Dermis microvascular lymphatic vessel endothelial cell (primary cell): ENCODE data around the gene UBE2A. TPM values are rescaled to one million over a fixed set of nuclear protein-coding genes. Genes with fewer than 3 reads are reported as not detected.

Experiments
- DNase-seq, 2 donors: peaks; one replicate each; pipeline versions ENCODE4 v3.0.0 to v3.0.0-alpha.2; 2010; ENCODE audit warnings: low read depth in 2 of 2
- total RNA-seq: library from RNA; depleted of rRNA; stranded (reverse); fragments of >200 nt; gene quantifications from 2 replicates; pipeline ENCODE4 v1.2.1, GENCODE V29; 2014

UBE2A gene
- total RNA-seq: 15.1 and 23.4 TPM in 2 replicates

DNA sequence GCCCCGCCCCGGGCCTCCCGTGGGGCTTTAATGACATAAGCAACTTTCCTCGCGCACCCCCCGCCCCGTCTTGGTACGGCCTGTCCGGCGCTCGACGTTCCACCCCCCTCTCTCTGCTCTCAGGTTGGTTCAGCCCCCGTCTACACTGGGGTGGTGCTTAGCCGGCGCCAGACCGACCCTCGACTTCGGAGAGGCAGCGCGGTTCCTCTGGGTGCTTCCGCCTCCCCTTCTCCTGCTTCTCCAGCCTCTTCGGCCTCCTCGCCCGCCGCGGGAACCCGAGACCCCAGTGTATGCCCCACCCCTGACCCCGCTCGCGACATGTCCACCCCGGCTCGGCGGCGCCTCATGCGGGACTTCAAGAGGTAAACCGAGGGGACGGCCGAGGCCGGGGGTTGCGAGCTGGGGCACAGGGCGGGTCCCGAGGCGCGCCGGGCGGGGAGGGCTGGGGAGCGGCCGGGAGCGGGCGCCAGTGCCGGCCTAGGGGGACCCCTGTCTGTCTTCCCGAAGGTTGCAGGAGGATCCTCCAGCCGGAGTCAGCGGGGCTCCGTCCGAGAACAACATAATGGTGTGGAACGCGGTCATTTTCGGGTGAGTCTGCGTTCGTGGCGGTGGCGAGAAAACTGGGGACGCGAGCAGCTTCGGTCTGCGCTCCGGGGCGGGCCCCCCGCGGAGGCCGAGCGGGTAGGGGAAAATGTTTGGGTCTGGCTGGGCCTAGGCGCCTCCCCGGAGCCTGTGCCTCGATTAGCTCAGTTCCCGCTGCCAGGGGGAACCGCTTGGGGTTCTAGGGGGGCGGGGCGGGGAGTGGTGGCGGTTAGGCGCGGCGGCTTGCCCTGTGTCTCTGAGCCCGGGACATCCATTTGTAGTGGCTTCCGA is at the start of gene UBE2A:
UBE2A (plus strand) TSS at position 170 of the 873 bp plus-strand sequence; CDS start at position 319, 149 bp downstream.
- DNase-seq: peak; percentile 79 to 95

GRCh38 chrX:119529345-119530276 is 44.8 kb upstream of the UBE2A start:
- no peak for DNase-seq

DNA sequence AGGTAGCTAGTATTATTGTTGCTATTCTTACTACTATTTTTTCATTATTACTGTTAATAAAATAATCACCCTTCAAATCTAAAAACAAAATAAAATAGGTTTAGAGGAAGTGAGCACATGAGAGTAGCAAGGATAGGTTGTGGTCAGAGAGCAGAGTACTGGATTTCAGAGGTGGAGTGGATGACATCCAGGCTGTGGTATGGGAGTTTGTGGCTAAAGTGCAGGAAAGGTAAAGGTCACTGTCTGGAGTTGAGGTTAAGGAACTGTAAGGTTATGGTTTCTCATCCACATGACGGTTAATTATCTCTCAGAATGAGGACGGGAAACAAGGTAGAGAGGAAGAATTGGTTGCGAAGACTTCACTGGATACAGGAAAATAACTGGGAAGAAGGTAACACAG is 36.9 kb upstream of the UBE2A start:
- DNase-seq: no peak

GRCh38 chrX:119539872-119540271 is 34.5 kb upstream of the UBE2A start:
- no peak for DNase-seq

DNA sequence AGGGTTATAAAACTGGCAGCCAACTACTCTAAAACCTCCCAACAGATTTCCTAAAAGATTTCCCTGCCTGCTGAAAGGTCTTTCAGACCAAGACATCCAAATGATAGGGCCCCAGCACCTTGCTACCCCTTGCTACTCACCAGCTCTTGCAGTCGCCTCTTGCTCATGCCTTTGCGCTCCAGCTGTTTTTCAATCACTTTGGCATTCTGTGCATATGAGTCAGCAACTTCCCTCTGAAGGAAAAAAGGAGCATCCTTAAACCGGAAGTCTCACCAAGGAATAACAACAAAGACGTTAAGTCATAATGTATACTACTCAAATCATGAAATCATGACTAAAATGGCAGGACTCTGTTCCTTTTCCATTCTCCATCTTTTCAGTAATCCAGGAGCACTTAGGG is 33.2 kb upstream of the UBE2A start:
- DNase-seq: peak in 1 of 2 donors; percentile 62

DNA sequence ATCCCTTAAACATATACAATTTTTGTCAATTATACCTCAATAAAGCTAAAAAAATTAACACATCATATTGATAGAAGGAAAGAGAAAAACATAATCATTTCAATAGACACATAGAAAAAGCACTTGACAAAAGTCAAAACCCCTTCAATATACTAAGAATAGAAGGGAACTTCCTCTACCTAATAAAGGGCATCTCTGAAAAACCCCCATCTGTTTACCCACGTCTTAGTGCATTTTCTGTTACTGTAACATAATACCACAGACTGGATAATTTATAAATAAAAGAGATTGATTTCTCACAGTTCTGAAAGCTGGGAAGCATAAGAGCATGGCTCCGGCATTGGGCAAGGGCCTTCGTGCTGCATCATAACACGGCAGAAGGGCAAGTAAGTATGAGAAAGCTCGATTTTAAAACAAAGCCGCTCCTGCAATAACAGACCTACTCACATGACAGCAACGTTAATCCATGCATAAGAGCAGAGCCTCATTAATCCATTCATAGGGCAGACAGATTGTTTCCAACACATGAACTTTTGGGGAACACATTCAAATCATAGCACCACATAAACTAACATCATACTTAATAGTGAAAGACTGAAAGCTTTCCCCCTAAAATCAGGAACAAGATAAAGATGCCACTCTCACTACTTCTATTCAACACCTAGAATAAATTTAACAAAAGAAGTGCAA is 24.9 kb upstream of the UBE2A start:
- no peak for DNase-seq

DNA sequence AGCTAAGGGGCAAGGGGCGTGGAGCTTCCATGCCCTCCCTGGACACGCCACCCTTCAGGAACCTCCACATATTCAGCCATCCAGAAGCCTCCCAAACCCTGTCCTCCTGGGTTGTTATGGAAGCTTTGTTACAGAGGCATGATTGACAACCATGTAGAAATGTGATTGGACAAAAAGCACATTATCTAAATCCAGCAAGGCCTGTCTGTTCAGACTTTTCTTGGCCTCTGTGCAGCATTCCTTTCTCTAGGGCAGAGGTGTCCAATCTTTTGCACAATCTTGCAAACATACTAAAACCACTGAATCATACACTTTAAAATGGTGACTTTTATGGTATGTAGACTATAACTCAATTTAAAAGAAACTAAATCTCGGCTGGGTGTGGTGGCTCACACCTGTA is 21.9 kb upstream of the UBE2A start:
- no peak for DNase-seq

DNA sequence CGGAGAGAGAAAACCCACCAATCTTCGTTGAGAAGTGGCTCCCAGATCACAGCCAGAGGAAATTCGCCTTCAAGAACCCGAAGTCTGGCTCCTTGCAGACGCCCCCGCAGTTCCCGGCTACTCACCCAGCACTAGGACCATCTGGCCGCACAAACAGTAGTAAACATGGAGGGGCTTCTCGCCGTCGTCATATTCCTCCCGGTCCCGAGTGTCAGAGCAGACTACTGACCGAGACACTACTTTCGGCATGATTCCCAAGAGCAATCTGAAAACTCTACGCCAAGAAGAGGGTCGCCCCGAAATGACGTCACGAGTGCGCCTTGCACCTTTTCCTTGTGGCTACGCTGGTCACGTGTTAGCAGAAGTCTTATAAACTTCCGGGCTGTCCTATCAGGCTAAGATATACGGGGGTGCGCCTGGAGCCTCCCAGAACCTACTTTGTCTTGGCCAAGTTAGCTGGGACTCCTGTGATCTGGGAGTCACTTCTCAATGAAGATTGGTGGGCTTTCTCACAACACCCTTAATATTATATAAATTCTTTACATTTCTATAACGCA is 9.2 kb upstream of the UBE2A start, which contains the start of gene STEEP1:
STEEP1 (minus strand) TSS at position 303 of the 557 bp plus-strand sequence; CDS start at position 249, 54 bp downstream.
- peak; percentile 70 to 92 for DNase-seq

GRCh38 chrX:119570351-119570835 is 4.0 kb upstream of the UBE2A start:
- no peak for DNase-seq

GRCh38 chrX:119573222-119573621 is 1.1 kb upstream of the UBE2A start:
- no peak for DNase-seq

- DNase-seq: peak; percentile 32 to 69
Observed at GRCh38 chrX:119573840-119574393, 446 bp upstream of the UBE2A start.

GRCh38 chrX:119579414-119579813 is 5.1 kb downstream of the UBE2A start:
- DNase-seq: no peak

- no peak for DNase-seq
Observed at GRCh38 chrX:119583431-119584059, 9.2 kb downstream of the UBE2A start.

GRCh38 chrX:119589810-119590209 is 15.4 kb downstream of the UBE2A start:
- no peak for DNase-seq

DNA sequence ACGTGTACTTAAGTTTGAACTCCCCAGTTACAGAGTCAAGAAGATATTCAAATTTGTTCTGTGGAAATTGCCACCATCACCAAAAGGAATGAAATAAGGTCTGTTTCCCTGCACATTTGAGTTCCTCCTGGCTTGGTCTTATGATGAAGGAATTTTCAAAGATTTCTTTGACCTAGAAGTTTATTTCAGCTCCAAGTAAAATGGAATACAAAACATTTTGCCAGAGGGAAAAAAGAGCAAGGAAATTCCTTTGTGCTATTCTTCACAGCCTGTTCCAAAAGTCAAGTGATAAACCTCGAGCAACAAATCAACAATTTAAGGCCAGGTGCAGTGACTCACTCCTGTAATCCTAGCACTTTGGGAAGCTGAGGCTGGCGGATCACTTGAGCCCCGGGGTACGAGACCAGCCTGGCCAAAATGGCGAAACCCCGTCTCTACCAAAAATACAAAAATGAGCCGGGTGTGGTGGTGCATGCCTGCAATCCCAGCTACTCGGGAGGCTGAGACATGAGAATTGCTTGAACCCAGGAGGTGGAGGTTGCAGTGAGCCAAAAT is 28.4 kb downstream of the UBE2A start:
- no peak for DNase-seq

DNA sequence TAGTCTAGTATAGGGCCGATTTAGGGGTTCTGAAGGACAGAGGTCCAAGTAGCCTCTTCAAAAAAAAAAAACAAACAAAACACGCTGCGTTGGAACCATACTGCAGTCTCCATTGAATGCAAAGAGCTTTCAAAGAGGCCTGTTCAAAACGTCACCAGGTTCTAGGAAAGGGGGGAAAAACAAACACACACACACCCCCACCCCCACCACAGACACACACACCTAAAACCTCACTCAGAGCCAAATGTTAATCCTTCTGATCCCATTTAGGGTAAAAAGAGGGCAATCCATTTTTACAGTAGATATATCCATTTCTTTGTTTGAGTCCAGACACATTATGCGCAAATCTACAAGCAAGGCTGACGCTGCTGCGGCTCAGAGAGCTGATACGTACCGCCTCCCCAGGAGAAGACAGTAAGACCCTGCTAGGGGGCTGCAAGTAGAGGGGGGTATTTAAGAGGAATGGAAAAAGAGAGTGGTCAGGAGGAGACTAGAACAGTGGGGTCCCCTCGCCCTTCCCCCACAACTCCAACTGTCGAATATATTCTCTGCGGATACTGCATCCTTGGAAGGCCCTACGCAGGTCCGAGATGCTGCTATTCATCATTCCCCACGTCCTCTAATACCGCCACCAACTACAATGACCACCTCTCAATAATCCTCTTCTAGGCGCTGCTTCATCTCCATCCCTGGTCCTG is 30.6 kb downstream of the UBE2A start:
- no peak for DNase-seq

GRCh38 chrX:119605464-119606279 is 31.3 kb downstream of the UBE2A start:
- DNase-seq: peak in 1 of 2 donors; percentile 35

DNA sequence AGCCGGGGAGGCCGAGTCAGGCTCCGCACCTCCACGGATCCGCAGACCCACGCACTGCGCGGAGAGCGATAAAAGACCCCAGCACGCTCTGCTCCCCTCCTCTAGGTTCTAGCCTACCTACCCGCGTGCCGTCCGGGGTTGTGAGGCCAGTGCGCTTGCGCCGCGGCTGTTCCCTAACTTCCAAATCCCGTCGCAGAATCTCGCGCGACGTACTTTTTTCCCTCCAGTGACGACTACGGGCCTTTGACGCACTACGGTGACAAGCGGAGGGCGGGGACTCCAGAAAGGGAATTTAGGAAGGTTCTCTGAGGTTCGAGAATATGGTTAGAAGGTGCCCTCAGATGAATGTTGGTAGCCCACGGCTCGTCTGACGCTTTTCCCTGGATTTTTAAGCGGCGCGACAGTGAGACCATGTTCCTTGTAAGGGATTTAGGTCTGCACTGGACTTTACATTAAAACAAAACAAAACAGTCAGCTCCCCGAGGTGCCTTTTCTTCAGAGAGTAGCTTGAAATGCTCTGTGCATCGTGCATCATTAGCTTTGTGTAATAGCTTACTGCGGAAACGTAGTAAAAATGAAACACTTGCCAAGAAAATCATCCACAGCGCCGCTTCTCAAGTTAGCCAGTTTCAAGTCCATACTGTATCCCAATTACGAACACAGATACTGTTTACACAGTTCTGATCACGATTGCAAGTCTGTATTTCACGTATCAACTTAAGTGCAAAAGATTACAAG is 32.1 kb downstream of the UBE2A start, which contains the start of gene NKRF:
NKRF (minus strand) TSS at position 145 of the 738 bp plus-strand sequence.
- peak; percentile 83 to 88 for DNase-seq
